ENCODE results near the gene MYO5B.

GRCh38 chr18:50207722-50208121 is 12.8 kb upstream of the MYO5B start:
- no peak for TF ChIP-seq SP1 (IDR thresholded peaks at IDR 0.05)
- TF ChIP-seq, protein P1, sequence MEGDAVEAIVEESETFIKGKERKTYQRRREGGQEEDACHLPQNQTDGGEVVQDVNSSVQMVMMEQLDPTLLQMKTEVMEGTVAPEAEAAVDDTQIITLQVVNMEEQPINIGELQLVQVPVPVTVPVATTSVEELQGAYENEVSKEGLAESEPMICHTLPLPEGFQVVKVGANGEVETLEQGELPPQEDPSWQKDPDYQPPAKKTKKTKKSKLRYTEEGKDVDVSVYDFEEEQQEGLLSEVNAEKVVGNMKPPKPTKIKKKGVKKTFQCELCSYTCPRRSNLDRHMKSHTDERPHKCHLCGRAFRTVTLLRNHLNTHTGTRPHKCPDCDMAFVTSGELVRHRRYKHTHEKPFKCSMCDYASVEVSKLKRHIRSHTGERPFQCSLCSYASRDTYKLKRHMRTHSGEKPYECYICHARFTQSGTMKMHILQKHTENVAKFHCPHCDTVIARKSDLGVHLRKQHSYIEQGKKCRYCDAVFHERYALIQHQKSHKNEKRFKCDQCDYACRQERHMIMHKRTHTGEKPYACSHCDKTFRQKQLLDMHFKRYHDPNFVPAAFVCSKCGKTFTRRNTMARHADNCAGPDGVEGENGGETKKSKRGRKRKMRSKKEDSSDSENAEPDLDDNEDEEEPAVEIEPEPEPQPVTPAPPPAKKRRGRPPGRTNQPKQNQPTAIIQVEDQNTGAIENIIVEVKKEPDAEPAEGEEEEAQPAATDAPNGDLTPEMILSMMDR (IDR thresholded peaks at IDR 0.05; ENCODE audit: low read depth, low read length, missing input control) = no peak
- no peak for TF ChIP-seq JUND (IDR thresholded peaks at IDR 0.05)
- no peak for TF ChIP-seq ZBTB33 (IDR thresholded peaks at IDR 0.05)

Measured in liver (tissue), 3 donors.